Measurements from ENCODE around the gene BAG2.

The BAG2 gene

GRCh38 chr6:57215260-57215659, 43.1 kb downstream of the BAG2 start:
- no peaks in the 10 kb centered on the region for H3K9me2 ChIP-seq (replicated peaks; ENCODE audit: insufficient read depth, low read length)
- no peak overlapping the region for H2AFZ ChIP-seq (ENCODE audit: low read depth, low read length, severe bottlenecking)
- H3K9ac ChIP-seq (ENCODE audit: low read length) = no peak overlapping the region
- TF ChIP-seq, protein P1, sequence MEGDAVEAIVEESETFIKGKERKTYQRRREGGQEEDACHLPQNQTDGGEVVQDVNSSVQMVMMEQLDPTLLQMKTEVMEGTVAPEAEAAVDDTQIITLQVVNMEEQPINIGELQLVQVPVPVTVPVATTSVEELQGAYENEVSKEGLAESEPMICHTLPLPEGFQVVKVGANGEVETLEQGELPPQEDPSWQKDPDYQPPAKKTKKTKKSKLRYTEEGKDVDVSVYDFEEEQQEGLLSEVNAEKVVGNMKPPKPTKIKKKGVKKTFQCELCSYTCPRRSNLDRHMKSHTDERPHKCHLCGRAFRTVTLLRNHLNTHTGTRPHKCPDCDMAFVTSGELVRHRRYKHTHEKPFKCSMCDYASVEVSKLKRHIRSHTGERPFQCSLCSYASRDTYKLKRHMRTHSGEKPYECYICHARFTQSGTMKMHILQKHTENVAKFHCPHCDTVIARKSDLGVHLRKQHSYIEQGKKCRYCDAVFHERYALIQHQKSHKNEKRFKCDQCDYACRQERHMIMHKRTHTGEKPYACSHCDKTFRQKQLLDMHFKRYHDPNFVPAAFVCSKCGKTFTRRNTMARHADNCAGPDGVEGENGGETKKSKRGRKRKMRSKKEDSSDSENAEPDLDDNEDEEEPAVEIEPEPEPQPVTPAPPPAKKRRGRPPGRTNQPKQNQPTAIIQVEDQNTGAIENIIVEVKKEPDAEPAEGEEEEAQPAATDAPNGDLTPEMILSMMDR (IDR thresholded peaks at IDR 0.05; ENCODE audit: insufficient read depth, low read length, poor library complexity, severe bottlenecking) = no peak
- TF ChIP-seq EZH2phosphoT487 (conservative IDR thresholded peaks at IDR 0.05; ENCODE audit: low read length) = no peak
- no peaks in the 10 kb centered on the region for H3K9me3 ChIP-seq (ENCODE audit: insufficient read depth, low read length)
- peaks cover 97% of the 10 kb centered on the region for H3K79me2 ChIP-seq (ENCODE audit: insufficient read depth, low read length)
- H3F3A ChIP-seq (ENCODE audit: insufficient read depth) = 0 out of 2 replicates have a peak, but pooled peaks cover 8% of the 10 kb centered on the region
- no peak overlapping the region for H3K27ac ChIP-seq (ENCODE audit: low read depth, low read length)
- no peak overlapping the region for H3K4me3 ChIP-seq (ENCODE audit: insufficient read depth, low read length, poor library complexity, severe bottlenecking)
- no peak overlapping the region for H3K4me2 ChIP-seq (ENCODE audit: low read depth, low read length, poor library complexity, severe bottlenecking)
- H3K36me3 ChIP-seq (ENCODE audit: low read length) = peaks cover 1% of the 10 kb centered on the region
- H4K20me1 ChIP-seq (ENCODE audit: low read depth, low read length) = peaks cover 30% of the 10 kb centered on the region
- no peaks in the 10 kb centered on the region for H3K27me3 ChIP-seq (ENCODE audit: low read length)

DNA sequence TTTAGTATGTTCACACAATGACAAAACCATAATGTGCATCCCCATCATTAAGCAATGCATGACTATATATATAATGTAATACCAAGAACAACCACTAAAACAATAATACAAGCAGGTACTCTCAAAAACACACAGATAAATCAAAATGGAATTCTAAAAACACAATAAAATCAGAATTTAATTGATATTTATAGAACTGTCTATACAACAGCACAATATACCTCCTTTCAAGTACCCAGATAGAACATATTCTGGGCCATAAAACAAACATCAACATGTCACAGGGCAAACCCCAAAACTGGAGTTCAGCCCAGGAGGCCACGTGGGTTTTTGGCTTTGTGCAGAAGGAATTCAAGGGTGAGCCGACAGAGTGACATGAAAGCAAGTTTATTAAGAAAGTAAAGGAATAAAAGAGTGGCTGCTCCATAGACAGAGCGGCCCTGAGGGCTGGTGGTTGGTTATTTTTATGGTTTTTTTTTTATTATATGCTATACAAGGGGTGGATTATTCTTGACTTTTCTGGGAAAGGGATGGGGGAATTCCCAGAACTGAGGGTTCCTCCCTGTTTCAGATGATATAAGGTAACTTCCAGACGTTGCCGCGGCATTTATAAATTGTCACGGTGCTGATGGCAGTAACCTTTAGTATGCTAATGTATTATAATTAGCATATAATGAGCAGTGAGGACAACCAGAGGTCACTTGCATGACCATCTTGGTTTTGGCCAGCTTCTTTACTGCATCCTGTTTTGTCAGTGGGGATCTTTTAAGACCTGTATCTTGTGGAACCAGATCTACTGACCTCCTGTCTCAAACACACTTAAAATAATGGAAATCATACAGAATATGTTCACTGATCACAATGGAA, 44.3 kb downstream of the BAG2 start:
- Histone ChIP-seq H3F3A (ENCODE audit: insufficient read depth) (0 out of 2 replicates have a peak, but pooled peaks cover 8% of the 10 kb centered on the region), H3K4me3 (ENCODE audit: insufficient read depth, low read length, poor library complexity, severe bottlenecking) (no peak overlapping the region), H3K27me3 (ENCODE audit: low read length) (no peaks in the 10 kb centered on the region), H3K9ac (ENCODE audit: low read length) (no peak overlapping the region), H3K4me2 (ENCODE audit: low read depth, low read length, poor library complexity, severe bottlenecking) (no peak overlapping the region), H3K9me2 (replicated peaks; ENCODE audit: insufficient read depth, low read length) (no peaks in the 10 kb centered on the region), H3K79me2 (ENCODE audit: insufficient read depth, low read length) (peaks cover 99% of the 10 kb centered on the region), H2AFZ (ENCODE audit: low read depth, low read length, severe bottlenecking) (no peak overlapping the region), H3K9me3 (ENCODE audit: insufficient read depth, low read length) (no peaks in the 10 kb centered on the region), H3K27ac (ENCODE audit: low read depth, low read length) (no peak overlapping the region), H3K36me3 (ENCODE audit: low read length) (peaks cover 4% of the 10 kb centered on the region), H4K20me1 (ENCODE audit: low read depth, low read length) (peaks cover 38% of the 10 kb centered on the region)
- TF ChIP-seq, protein P1 (IDR thresholded peaks at IDR 0.05; ENCODE audit: insufficient read depth, low read length, poor library complexity, severe bottlenecking) = no peak
- no peak for TF ChIP-seq EZH2phosphoT487 (conservative IDR thresholded peaks at IDR 0.05; ENCODE audit: low read length)

DNA sequence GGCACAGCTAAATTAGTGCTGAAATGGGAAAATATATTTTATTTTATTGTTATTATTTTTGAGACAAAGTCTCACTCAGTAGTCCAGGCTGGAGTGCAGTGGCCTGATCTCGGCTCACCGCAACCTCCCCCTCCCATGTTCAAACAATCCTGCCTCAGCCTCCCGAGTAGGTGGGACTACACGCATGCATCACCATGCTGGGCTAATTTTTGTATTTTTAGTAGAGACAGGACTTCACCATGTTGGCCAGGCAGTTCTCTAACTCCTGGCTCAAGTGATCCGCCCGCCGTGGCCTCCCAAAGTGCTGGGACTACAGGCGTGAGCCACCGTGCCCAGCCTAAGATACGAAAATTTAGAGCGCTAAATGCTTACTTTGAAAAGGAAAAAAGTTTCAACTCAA, 45.1 kb downstream of the BAG2 start:
- Histone ChIP-seq H3K27ac (ENCODE audit: low read depth, low read length) (no peak overlapping the region), H3K4me3 (ENCODE audit: insufficient read depth, low read length, poor library complexity, severe bottlenecking) (no peak overlapping the region), H3K9ac (ENCODE audit: low read length) (no peak overlapping the region), H2AFZ (ENCODE audit: low read depth, low read length, severe bottlenecking) (no peak overlapping the region), H3K9me3 (ENCODE audit: insufficient read depth, low read length) (no peaks in the 10 kb centered on the region), H4K20me1 (ENCODE audit: low read depth, low read length) (peaks cover 38% of the 10 kb centered on the region), H3K79me2 (ENCODE audit: insufficient read depth, low read length) (peaks cover 94% of the 10 kb centered on the region), H3K27me3 (ENCODE audit: low read length) (no peaks in the 10 kb centered on the region), H3K9me2 (replicated peaks; ENCODE audit: insufficient read depth, low read length) (no peaks in the 10 kb centered on the region), H3K4me2 (ENCODE audit: low read depth, low read length, poor library complexity, severe bottlenecking) (no peak overlapping the region), H3K36me3 (ENCODE audit: low read length) (peaks cover 4% of the 10 kb centered on the region), H3F3A (ENCODE audit: insufficient read depth) (0 out of 2 replicates have a peak, but pooled peaks cover 8% of the 10 kb centered on the region)
- no peak for TF ChIP-seq EZH2phosphoT487 (conservative IDR thresholded peaks at IDR 0.05; ENCODE audit: low read length)
- TF ChIP-seq, protein P1 (IDR thresholded peaks at IDR 0.05; ENCODE audit: insufficient read depth, low read length, poor library complexity, severe bottlenecking) = no peak
